GM19468 (cell line): ENCODE results near the gene RENBP.

Experiments used
- ATAC-seq: cut with Tn5 transposase; IDR thresholded peaks from one replicate; pipeline ENCODE4 v1.9.1; 2021; ENCODE audit warnings: mild to moderate bottlenecking, moderate library complexity, moderate number of reproducible peaks; ENCODE audit not compliant: unreplicated experiment; ENCODE audit errors: extremely low read depth

The RENBP gene

GRCh38 chrX:153956044-153956907, 11.8 kb upstream of the RENBP start:
- no peak for ATAC-seq

GRCh38 chrX:153955228-153955732, 10.8 kb upstream of the RENBP start:
- ATAC-seq: no peak

GRCh38 chrX:153954558-153955227, 10.2 kb upstream of the RENBP start:
- ATAC-seq: no peak

- ATAC-seq: no peak
These were observed 9.6 kb upstream of the RENBP start for GRCh38 chrX:153953892-153954557.

GRCh38 chrX:153953342-153953830, 8.9 kb upstream of the RENBP start:
- no peak for ATAC-seq

GRCh38 chrX:153952373-153953026, 8.1 kb upstream of the RENBP start:
- no peak for ATAC-seq

GRCh38 chrX:153951683-153952372, 7.4 kb upstream of the RENBP start:
- ATAC-seq: no peak

- ATAC-seq: no peak
These were observed 5.7 kb upstream of the RENBP start for GRCh38 chrX:153950127-153950526.

GRCh38 chrX:153948847-153949805, 4.7 kb upstream of the RENBP start:
- no peak for ATAC-seq

- ATAC-seq: no peak
These were observed 3.6 kb upstream of the RENBP start for GRCh38 chrX:153948002-153948466.

- ATAC-seq: peak; percentile 70
These were observed 2.7 kb upstream of the RENBP start for GRCh38 chrX:153947009-153947769.

- no peak for ATAC-seq
These were observed 1.8 kb upstream of the RENBP start for GRCh38 chrX:153945956-153946943.

- ATAC-seq: no peak
These were observed 332 bp upstream of the RENBP start for GRCh38 chrX:153944800-153945150.

- ATAC-seq: no peak
These were observed 2.8 kb downstream of the RENBP start for GRCh38 chrX:153941336-153942252.

- ATAC-seq: no peak
These were observed 4.9 kb downstream of the RENBP start for GRCh38 chrX:153939573-153939972.
